Spleen (tissue), 11 donors: Measurements from ENCODE around the gene HAUS3. TPM values are rescaled to one million over a fixed set of nuclear protein-coding genes. Genes with fewer than 3 reads are reported as not detected.

ENCODE experiments used
- DNase-seq: peaks from one replicate; pipeline ENCODE4 v3.0.0-alpha.2; 2020
- H3K27ac ChIP-seq, 8 donors: fragments of 200-600 bp; sonication (generic) in 7 of 8; 1 replicate in 4 of 8; 2 replicates in 4 of 8; pipeline versions ENCODE4 v1.5.0 to v1.8.0; 2016 to 2021; ENCODE audit warnings: inconsistent platforms in 4 of 8, mild to moderate bottlenecking in 4 of 8, moderate library complexity in 1 of 8
- H3K27me3 ChIP-seq, 7 donors: fragments of 200-600 bp; sonication (generic) in 6 of 7; replicated peaks in 1 of 7; 1 replicate in 4 of 7; 2 replicates in 3 of 7; pipeline versions ENCODE4 v1.5.0 to v1.8.0; 2016 to 2021; ENCODE audit warnings: inconsistent platforms in 3 of 7, mild to moderate bottlenecking in 1 of 7
- H3K36me3 ChIP-seq, 6 donors: fragments of 200-600 bp; sonication (generic) in 5 of 6; 1 replicate in 4 of 6; 2 replicates in 2 of 6; pipeline versions ENCODE4 v1.5.0 to v1.8.0; 2016 to 2021; ENCODE audit warnings: inconsistent platforms in 2 of 6
- H3K4me1 ChIP-seq, 6 donors: fragments of 200-600 bp; sonication (generic) in 5 of 6; 1 replicate in 3 of 6; 2 replicates in 3 of 6; pipeline versions ENCODE4 v1.5.0 to v1.8.0; 2016 to 2021; ENCODE audit warnings: inconsistent platforms in 3 of 6
- H3K4me3 ChIP-seq, 8 donors: fragments of 200-600 bp; sonication (generic) in 7 of 8; 1 replicate in 4 of 8; 2 replicates in 4 of 8; pipeline versions ENCODE4 v1.5.0 to v1.8.0; 2016 to 2021; ENCODE audit warnings: inconsistent platforms in 4 of 8, mild to moderate bottlenecking in 4 of 8, moderate library complexity in 2 of 8
- H3K9me3 ChIP-seq, 8 donors: fragments of 200-600 bp; sonication (generic) in 7 of 8; 1 replicate in 4 of 8; 2 replicates in 4 of 8; pipeline versions ENCODE4 v1.5.0 to v1.8.0; 2016 to 2021; ENCODE audit warnings: inconsistent platforms in 4 of 8
- CTCF ChIP-seq, 11 experiments: fragments of 200-600 bp in 7 of 11; fragments of 450-650 bp in 4 of 11; sonication (generic) in 4 of 11; IDR thresholded peaks in 8 of 11; conservative IDR thresholded peaks in 3 of 11; 1 replicate in 7 of 11; 2 replicates in 4 of 11; pipeline versions ENCODE4 v1.4.0 to v1.8.0; 2016 to 2021; ENCODE audit warnings: antibody characterized with exemption in 11 of 11, inconsistent platforms in 4 of 11, mild to moderate bottlenecking in 1 of 11
- POLR2A ChIP-seq, 3 donors: fragments of 450-650 bp; IDR thresholded peaks; one replicate each; pipeline ENCODE4 v1.5.1; 2017; ENCODE audit warnings: antibody characterized with exemption in 3 of 3, mild to moderate bottlenecking in 1 of 3
- POLR2AphosphoS5 ChIP-seq, 3 donors: sonication (generic); formaldehyde crosslinking; IDR thresholded peaks; one replicate each; pipeline ENCODE4 v1.5.1; 2017; ENCODE audit warnings: antibody characterized with exemption in 3 of 3
- WGBS, 5 donors: extraction: QIAGEN DNeasy Blood & Tissue Kit in 3 of 5; methylation state at CpG; one replicate each; pipeline versions ENCODE4 v1.1.5 to v1.1.7; 2013 to 2018; 5-methylcytosine and 5-hydroxymethylcytosine counted together
- intact Hi-C: fragments of 100-400 bp; cut with DNase I; formaldehyde crosslinking; loops from one replicate; pipeline ENCODE4 v1.15.0; 2023; ENCODE audit warnings: low total_unique reads
- polyA plus RNA-seq, 3 donors: library from polyadenylated mRNA; stranded (reverse); fragments of 200-250 nt; gene quantifications; one replicate each; pipeline ENCODE4 v1.2.1, GENCODE V29; 2013
- total RNA-seq, 7 donors: library from RNA; depleted of rRNA in 3 of 7; stranded (reverse); fragments of >200 nt in 3 of 7; fragmentation: NEBNext Ultra II Directional in 4 of 7; extraction: Animal tissue kit (Norgen Biotek cat#: 25700) in 4 of 7; gene quantifications; one replicate each; pipeline versions ENCODE4 v1.1.0 to v1.2.1, GENCODE V29; 2016 to 2021
- donor health status: healthy with polysubstance abuse.
- donor health status: DM: no; HTN: no; CAD: no; lungs with moderate emphysema.
- donor health status: DM: no; HTN: no; CAD: no.
- donor health status: Bipolar disorder and iron deficiency.
- donor health status: healthy.
- donor health status: DM: no; HTN: no; CAD: no.
- donor health status: DM: yes; HTN: yes; CAD: no.

The HAUS3 gene
- total and polyA plus RNA-seq, 10 donors = 10.3 to 22.4 (median 16.7) TPM

- peak; percentile 69 for DNase-seq
- TF ChIP-seq CTCF (IDR thresholded peaks at IDR 0.05 in 8 of 11, conservative IDR thresholded peaks at IDR 0.05 in 3 of 11) (no peak), POLR2AphosphoS5 (IDR thresholded peaks at IDR 0.05) (no peak), POLR2A (IDR thresholded peaks at IDR 0.05) (no peak)
- peak overlapping the region in 4 of 8 donors; percentile 75 to 95 (median 78) for H3K27ac ChIP-seq
- H3K4me1 ChIP-seq = peaks cover 4 to 24% (median 18%) of the 10 kb centered on the region in 6 donors
- H3K9me3 ChIP-seq = no peaks in the 10 kb centered on the region
- H3K4me3 ChIP-seq = no peak overlapping the region
- WGBS, 5 donors = 79 to 91% (median 87%) methylated on average over 10 to 13 of the region's 13 CpGs
- H3K36me3 ChIP-seq = no peaks in the 10 kb centered on the region
- H3K27me3 ChIP-seq = no peaks in the 10 kb centered on the region
- intact Hi-C loops = no loop called here
These were observed 38.8 kb upstream of the HAUS3 start for GRCh38 chr4:2280531-2281300.

- peak; percentile 12 for DNase-seq
- WGBS, 5 donors = 85 to 94% (median 94%) methylated on average over 9 of the region's 9 CpGs
- no peaks in the 10 kb centered on the region for H3K9me3 ChIP-seq
- H3K4me1 ChIP-seq = peaks cover 4 to 24% (median 18%) of the 10 kb centered on the region in 6 donors
- no peak overlapping the region for H3K4me3 ChIP-seq
- intact Hi-C loops = no loop called here
- H3K36me3 ChIP-seq = peaks cover 0 to under 1% (median 0%) of the 10 kb centered on the region in 6 donors
- no peak overlapping the region for H3K27ac ChIP-seq
- no peaks in the 10 kb centered on the region for H3K27me3 ChIP-seq
- no peak for TF ChIP-seq CTCF (IDR thresholded peaks at IDR 0.05 in 8 of 11, conservative IDR thresholded peaks at IDR 0.05 in 3 of 11)
- no peak for TF ChIP-seq POLR2AphosphoS5 (IDR thresholded peaks at IDR 0.05)
- TF ChIP-seq POLR2A (IDR thresholded peaks at IDR 0.05) = no peak
These were observed 36.0 kb upstream of the HAUS3 start for GRCh38 chr4:2277956-2278355.

GRCh38 chr4:2276581-2277325 is 34.8 kb upstream of the HAUS3 start:
- Histone ChIP-seq H3K27me3 (no peaks in the 10 kb centered on the region), H3K36me3 (peaks cover 0 to 8% (median 0%) of the 10 kb centered on the region in 6 donors), H3K9me3 (no peaks in the 10 kb centered on the region), H3K4me3 (no peak overlapping the region), H3K27ac (no peak overlapping the region), H3K4me1 (peaks cover 0 to 13% (median 9%) of the 10 kb centered on the region in 6 donors)
- TF ChIP-seq POLR2AphosphoS5 (IDR thresholded peaks at IDR 0.05) = no peak
- no peak for TF ChIP-seq POLR2A (IDR thresholded peaks at IDR 0.05)
- TF ChIP-seq CTCF (IDR thresholded peaks at IDR 0.05 in 8 of 11, conservative IDR thresholded peaks at IDR 0.05 in 3 of 11) = no peak
- WGBS, 5 donors = 93 to 96% (median 95%) methylated on average over 30 of the region's 30 CpGs
- intact Hi-C loops = no loop called here
- DNase-seq = peak; percentile 36
